GM12878 (cell line): ENCODE results near the gene GPR31. TPM values are rescaled to one million over a fixed set of nuclear protein-coding genes. Genes with fewer than 3 reads are reported as not detected.

Experiments
- ATAC-seq: fragments of 200-7000 bp; cut with Tn5 transposase; 3 replicates; pipeline ENCODE4 v1.9.1; 2020; ENCODE audit warnings: mild to moderate bottlenecking, moderate library complexity
- BruUV-seq: library from RNA; stranded (reverse); fragments of 400-500 nt; replicated peaks from 2 replicates; lab custom pipeline; 2021; lab: Mats Ljungman, UMichigan
- CTCF ChIA-PET: fragments of 300-600 bp; sonication (Branson Sonifier 250); formaldehyde crosslinking; extraction: SDS; loops from one replicate; lab custom pipeline; 2021; ENCODE audit warnings: inconsistent platforms; lab: Yijun Ruan, JAX
- POLR2A ChIA-PET: fragments of 350-600 bp; formaldehyde crosslinking; extraction: SDS; loops from one replicate; lab custom pipeline; 2021; ENCODE audit warnings: inconsistent platforms; lab: Charles Lee
- RAD21 ChIA-PET: fragments of 300-600 bp; sonication (Branson Sonifier 250); formaldehyde crosslinking; loops from one replicate; lab custom pipeline; 2023; ENCODE audit warnings: antibody characterized with exemption; ENCODE audit not compliant: unreplicated experiment; lab: Charles Lee
- SMC1A ChIA-PET: fragments of 300-600 bp; sonication (Branson Sonifier 250); formaldehyde crosslinking; loops from one replicate; lab custom pipeline; 2023; ENCODE audit not compliant: unreplicated experiment, uncharacterized antibody; lab: Charles Lee
- DNase-seq: peaks from one replicate; pipeline ENCODE4 v3.0.0-alpha.2; 2011; ENCODE audit warnings: low read depth, low spot score
- FAIRE-seq: peaks from 3 replicates; lab custom pipeline; 2011; peaks lifted over from hg19 to GRCh38; lab: Jason Lieb, UNC
- H2AFZ ChIP-seq: 2 replicates; pipeline ENCODE4 v1.6.0; 2011; ENCODE audit warnings: low read depth, low read length, control low read depth; ENCODE audit not compliant: control insufficient read depth
- H3K27ac ChIP-seq: 2 replicates; pipeline ENCODE4 v1.5.1; 2011; ENCODE audit warnings: control low read depth; ENCODE audit not compliant: control insufficient read depth, insufficient read depth
- H3K27me3 ChIP-seq, 2 experiments: replicated peaks in 1 of 2; 2 replicates each; pipeline versions ENCODE4 v1.6.0 to v1.6.1; 2011; ENCODE audit warnings: low read length in 1 of 2; ENCODE audit not compliant: control insufficient read depth in 2 of 2, insufficient read depth in 2 of 2
- H3K36me3 ChIP-seq, 2 experiments: 2 replicates each; pipeline ENCODE4 v1.5.1; 2011; ENCODE audit warnings: low read length in 1 of 2; ENCODE audit not compliant: control insufficient read depth in 2 of 2, insufficient read depth in 2 of 2
- H3K4me1 ChIP-seq: 2 replicates; pipeline ENCODE4 v1.6.1; 2011; ENCODE audit warnings: mild to moderate bottlenecking, low read length, moderate library complexity, mixed read lengths; ENCODE audit not compliant: control insufficient read depth, insufficient read depth
- H3K4me2 ChIP-seq: 2 replicates; pipeline ENCODE4 v1.6.0; 2011; ENCODE audit warnings: control low read depth; ENCODE audit not compliant: control insufficient read depth, insufficient read depth
- H3K4me3 ChIP-seq: fragments of 200-600 bp; sonication (generic); 2 replicates; pipeline ENCODE4 v1.5.1; 2016
- H3K79me2 ChIP-seq: 2 replicates; pipeline ENCODE4 v1.6.0; 2011; ENCODE audit warnings: low read length; ENCODE audit not compliant: control insufficient read depth, insufficient read depth
- H3K9ac ChIP-seq: 2 replicates; pipeline ENCODE4 v1.8.0; 2011; ENCODE audit warnings: low read length, control low read depth, mixed read lengths; ENCODE audit not compliant: control insufficient read depth, insufficient read depth
- H3K9me3 ChIP-seq: replicated peaks from 3 replicates; pipeline ENCODE4 v1.5.1; 2011; ENCODE audit warnings: mild to moderate bottlenecking, low read length; ENCODE audit not compliant: control insufficient read depth, insufficient read depth
- H4K20me1 ChIP-seq: 2 replicates; pipeline ENCODE4 v1.6.0; 2011; ENCODE audit not compliant: control insufficient read depth, insufficient read depth
- ATF3 ChIP-seq: IDR thresholded peaks from 2 replicates; pipeline ENCODE4 v1.6.1; 2011; ENCODE audit warnings: low read depth, mild to moderate bottlenecking, low read length, moderate library complexity, borderline replicate concordance; ENCODE audit errors: extremely low read depth
- KAT2A ChIP-seq: conservative IDR thresholded peaks from 2 replicates; pipeline ENCODE4 v1.6.1; 2011; ENCODE audit warnings: low read depth, low read length; ENCODE audit not compliant: control insufficient read depth
- SMARCA5 ChIP-seq: fragments of 450-650 bp; IDR thresholded peaks from 2 replicates; pipeline ENCODE4 v1.6.1; 2017; ENCODE audit warnings: mild to moderate bottlenecking
- SUPT20H ChIP-seq: IDR thresholded peaks from 2 replicates; pipeline ENCODE4 v1.6.1; 2011; ENCODE audit warnings: low read depth, mild to moderate bottlenecking, low read length, moderate library complexity, borderline replicate concordance; ENCODE audit not compliant: control insufficient read depth
- ZBED1 ChIP-seq: IDR thresholded peaks from 2 replicates; pipeline ENCODE4 v1.6.1; 2016; ENCODE audit warnings: borderline replicate concordance
- WGBS: methylation state at CpG from one replicate; pipeline ENCODE4 v1.1.6; 2016; ENCODE audit warnings: low lambda C conversion rate; ENCODE audit not compliant: insufficient replicate concordance, insufficient coverage; ENCODE audit errors: missing lambda C conversion rate; 5-methylcytosine and 5-hydroxymethylcytosine counted together
- in situ Hi-C: fragments of 300-500 bp; cut with MboI; formaldehyde crosslinking; loops from 9 replicates; pipeline ENCODE4 v1.14.3; 2018; ENCODE audit warnings: mixed read lengths
- intact Hi-C: fragments of 100-400 bp; cut with micrococcal nuclease; formaldehyde crosslinking; loops from one replicate; pipeline ENCODE4 v1.14.2; 2022; ENCODE audit not compliant: unreplicated experiment
- polyA plus RNA-seq, 11 experiments: library from polyadenylated mRNA; depleted of rRNA in 4 of 11; unstranded in 6 of 11; stranded (reverse) in 5 of 11; fragments of >200 nt; fragmentation: Nextera tagmentation in 4 of 11; fragmentation: Illumina TruSeq in 1 of 11; extraction: Ambion mirVana in 4 of 11; extraction: Trizol in 1 of 11; gene quantifications; 1 replicate in 1 of 11; 2 replicates in 10 of 11; pipeline versions ENCODE4 v1.2.1 to v1.2.3, GENCODE V29; 2011 to 2016; ENCODE audit warnings: inconsistent platforms in 2 of 11, missing spikeins in 2 of 11, low read depth in 1 of 11
- total RNA-seq, 4 experiments: library from RNA; depleted of rRNA in 3 of 4; stranded (reverse); fragments of >200 nt in 3 of 4; fragmentation: Illumina TruSeq in 1 of 4; extraction: Trizol in 1 of 4; gene quantifications; 2 replicates each; pipeline versions ENCODE4 v1.2.1 to v1.2.3, GENCODE V29; 2013 to 2021
- TF ChIP-seq, protein P1 (sequence below): IDR thresholded peaks from 2 replicates; pipeline ENCODE4 v1.6.1; 2012; ENCODE audit warnings: improper control_type of control experiment, low read depth, low read length; ENCODE audit not compliant: insufficient replicate concordance
- TF ChIP-seq, protein P2 (sequence below): fragments of 450-650 bp; formaldehyde crosslinking; IDR thresholded peaks from 2 replicates; pipeline ENCODE4 v1.4.0; 2020; ENCODE audit warnings: mild to moderate bottlenecking, moderate library complexity

GPR31 gene
- total and polyA plus RNA-seq, 10 of the 15 experiments (the other 5 are each of a cell fraction or from before 2014, with no cell fraction given): not detected

GRCh38 chr6:167161851-167162467 lies 4.2 kb upstream of the GPR31 start:
- Histone ChIP-seq H4K20me1 (no peaks in the 10 kb centered on the region), H3K4me1 (no peaks in the 10 kb centered on the region), H3K27ac (no peak overlapping the region), H3K9ac (no peak overlapping the region), H2AFZ (no peak overlapping the region), H3K27me3 (no peaks in the 10 kb centered on the region), H3K36me3 (no peaks in the 10 kb centered on the region), H3K79me2 (no peaks in the 10 kb centered on the region), H3K4me3 (no peak overlapping the region), H3K4me2 (no peak overlapping the region), H3K9me3 (no peaks in the 10 kb centered on the region)
- WGBS: 82% methylated on average over 5 of the region's 5 CpGs
- in situ Hi-C loops (no loop called here), intact Hi-C loops (no loop called here)
- ChIA-PET CTCF (interaction anchor here (0.6 to 3.4 kb wide), 3 partner anchors 21 to 173 kb away, joined by 3 to 11 read pairs (median 6); no protein-coding TSS in a partner anchor), RAD21 (no interaction called here), POLR2A (no interaction called here), SMC1A (interaction anchor here (0.8 to 1.1 kb wide), 2 partner anchors 12 to 128 kb away, joined by 3 to 4 read pairs; no protein-coding TSS in a partner anchor)
- no TSS peak for BruUV-seq
- TF ChIP-seq ATF3: no peak
- TF ChIP-seq SUPT20H: no peak
- no peak for TF ChIP-seq ZBED1
- TF ChIP-seq KAT2A: no peak
- TF ChIP-seq, protein P1, sequence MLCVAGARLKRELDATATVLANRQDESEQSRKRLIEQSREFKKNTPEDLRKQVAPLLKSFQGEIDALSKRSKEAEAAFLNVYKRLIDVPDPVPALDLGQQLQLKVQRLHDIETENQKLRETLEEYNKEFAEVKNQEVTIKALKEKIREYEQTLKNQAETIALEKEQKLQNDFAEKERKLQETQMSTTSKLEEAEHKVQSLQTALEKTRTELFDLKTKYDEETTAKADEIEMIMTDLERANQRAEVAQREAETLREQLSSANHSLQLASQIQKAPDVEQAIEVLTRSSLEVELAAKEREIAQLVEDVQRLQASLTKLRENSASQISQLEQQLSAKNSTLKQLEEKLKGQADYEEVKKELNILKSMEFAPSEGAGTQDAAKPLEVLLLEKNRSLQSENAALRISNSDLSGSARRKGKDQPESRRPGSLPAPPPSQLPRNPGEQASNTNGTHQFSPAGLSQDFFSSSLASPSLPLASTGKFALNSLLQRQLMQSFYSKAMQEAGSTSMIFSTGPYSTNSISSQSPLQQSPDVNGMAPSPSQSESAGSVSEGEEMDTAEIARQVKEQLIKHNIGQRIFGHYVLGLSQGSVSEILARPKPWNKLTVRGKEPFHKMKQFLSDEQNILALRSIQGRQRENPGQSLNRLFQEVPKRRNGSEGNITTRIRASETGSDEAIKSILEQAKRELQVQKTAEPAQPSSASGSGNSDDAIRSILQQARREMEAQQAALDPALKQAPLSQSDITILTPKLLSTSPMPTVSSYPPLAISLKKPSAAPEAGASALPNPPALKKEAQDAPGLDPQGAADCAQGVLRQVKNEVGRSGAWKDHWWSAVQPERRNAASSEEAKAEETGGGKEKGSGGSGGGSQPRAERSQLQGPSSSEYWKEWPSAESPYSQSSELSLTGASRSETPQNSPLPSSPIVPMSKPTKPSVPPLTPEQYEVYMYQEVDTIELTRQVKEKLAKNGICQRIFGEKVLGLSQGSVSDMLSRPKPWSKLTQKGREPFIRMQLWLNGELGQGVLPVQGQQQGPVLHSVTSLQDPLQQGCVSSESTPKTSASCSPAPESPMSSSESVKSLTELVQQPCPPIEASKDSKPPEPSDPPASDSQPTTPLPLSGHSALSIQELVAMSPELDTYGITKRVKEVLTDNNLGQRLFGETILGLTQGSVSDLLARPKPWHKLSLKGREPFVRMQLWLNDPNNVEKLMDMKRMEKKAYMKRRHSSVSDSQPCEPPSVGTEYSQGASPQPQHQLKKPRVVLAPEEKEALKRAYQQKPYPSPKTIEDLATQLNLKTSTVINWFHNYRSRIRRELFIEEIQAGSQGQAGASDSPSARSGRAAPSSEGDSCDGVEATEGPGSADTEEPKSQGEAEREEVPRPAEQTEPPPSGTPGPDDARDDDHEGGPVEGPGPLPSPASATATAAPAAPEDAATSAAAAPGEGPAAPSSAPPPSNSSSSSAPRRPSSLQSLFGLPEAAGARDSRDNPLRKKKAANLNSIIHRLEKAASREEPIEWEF: no peak
- TF ChIP-seq, protein P2, sequence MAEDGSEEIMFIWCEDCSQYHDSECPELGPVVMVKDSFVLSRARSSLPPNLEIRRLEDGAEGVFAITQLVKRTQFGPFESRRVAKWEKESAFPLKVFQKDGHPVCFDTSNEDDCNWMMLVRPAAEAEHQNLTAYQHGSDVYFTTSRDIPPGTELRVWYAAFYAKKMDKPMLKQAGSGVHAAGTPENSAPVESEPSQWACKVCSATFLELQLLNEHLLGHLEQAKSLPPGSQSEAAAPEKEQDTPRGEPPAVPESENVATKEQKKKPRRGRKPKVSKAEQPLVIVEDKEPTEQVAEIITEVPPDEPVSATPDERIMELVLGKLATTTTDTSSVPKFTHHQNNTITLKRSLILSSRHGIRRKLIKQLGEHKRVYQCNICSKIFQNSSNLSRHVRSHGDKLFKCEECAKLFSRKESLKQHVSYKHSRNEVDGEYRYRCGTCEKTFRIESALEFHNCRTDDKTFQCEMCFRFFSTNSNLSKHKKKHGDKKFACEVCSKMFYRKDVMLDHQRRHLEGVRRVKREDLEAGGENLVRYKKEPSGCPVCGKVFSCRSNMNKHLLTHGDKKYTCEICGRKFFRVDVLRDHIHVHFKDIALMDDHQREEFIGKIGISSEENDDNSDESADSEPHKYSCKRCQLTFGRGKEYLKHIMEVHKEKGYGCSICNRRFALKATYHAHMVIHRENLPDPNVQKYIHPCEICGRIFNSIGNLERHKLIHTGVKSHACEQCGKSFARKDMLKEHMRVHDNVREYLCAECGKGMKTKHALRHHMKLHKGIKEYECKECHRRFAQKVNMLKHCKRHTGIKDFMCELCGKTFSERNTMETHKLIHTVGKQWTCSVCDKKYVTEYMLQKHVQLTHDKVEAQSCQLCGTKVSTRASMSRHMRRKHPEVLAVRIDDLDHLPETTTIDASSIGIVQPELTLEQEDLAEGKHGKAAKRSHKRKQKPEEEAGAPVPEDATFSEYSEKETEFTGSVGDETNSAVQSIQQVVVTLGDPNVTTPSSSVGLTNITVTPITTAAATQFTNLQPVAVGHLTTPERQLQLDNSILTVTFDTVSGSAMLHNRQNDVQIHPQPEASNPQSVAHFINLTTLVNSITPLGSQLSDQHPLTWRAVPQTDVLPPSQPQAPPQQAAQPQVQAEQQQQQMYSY (CRISPR knock-in tag): no peak
- TF ChIP-seq SMARCA5: no peak
- ATAC-seq: no peak
- FAIRE-seq: no peak
- no peak for DNase-seq
